ENCODE measurements around the gene C2orf15.

GRCh38 chr2:99140056-99140859 lies 1.2 kb upstream of the C2orf15 start:
- TF ChIP-seq CTCF (IDR thresholded peaks at IDR 0.05) (no peak), SMC3 (IDR thresholded peaks at IDR 0.05) (no peak), EP300 (IDR thresholded peaks at IDR 0.05) (no peak), ZSCAN20 (CRISPR knock-in tag; IDR thresholded peaks at IDR 0.05) (no peak), KDM1A (IDR thresholded peaks at IDR 0.05; ENCODE audit: low read depth) (no peak)

All from A549 (cell line).